ENCODE data around the gene AHDC1.
"Not testable (repeated sequence)": the region's sequence is repeated elsewhere in the genome, so short reads cannot be mapped to it uniquely, and the experiment has no call there.

AHDC1 gene

GRCh38 chr1:27562021-27562420, 41.9 kb downstream of the AHDC1 start:
- DNase-seq, result no peak

- DNase-seq, result no peak
Measured at GRCh38 chr1:27561124-27561899, 42.6 kb downstream of the AHDC1 start.

DNA sequence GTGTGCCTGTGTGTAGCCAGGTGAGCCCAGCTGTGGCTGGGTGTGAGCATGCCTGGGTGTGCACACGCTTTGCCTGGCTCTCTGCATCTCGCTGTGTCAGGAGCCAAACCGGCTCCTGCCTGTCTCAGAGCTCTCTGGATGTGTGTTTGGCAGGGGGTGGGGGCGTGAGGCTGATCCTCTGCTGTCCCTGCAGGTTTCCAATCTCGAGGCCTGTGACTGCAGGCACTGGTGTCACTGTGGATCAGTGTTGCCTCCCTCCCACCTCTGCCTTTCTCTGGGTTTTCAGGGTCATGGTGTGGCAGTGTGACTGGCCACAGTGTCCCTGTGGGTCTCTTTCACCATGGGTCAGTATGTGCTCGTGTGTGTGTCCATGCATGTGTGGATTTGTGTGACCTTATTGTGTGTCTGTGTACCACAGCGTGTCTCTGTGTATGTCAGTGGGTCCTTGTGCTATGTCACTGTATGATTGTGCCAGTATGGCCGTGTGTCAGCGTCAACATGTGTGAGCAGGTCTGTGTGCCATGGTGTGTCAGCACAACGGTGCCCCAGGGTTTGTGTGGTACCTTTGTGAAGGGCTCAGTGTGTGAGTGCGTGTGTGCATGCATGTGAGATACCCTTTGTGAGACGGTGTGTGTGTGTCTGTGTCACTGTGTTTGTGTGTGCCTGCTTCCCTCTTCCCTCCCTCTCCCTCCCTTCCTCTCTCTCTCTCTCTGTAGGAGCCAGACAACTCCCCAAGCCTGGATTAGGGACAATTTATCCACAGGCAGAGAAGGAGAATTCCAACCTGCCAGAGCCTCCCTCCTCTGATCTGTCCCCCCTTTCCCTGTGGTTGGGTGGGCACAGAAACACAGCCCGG, 43.4 kb downstream of the AHDC1 start:
- no peak for DNase-seq

DNA sequence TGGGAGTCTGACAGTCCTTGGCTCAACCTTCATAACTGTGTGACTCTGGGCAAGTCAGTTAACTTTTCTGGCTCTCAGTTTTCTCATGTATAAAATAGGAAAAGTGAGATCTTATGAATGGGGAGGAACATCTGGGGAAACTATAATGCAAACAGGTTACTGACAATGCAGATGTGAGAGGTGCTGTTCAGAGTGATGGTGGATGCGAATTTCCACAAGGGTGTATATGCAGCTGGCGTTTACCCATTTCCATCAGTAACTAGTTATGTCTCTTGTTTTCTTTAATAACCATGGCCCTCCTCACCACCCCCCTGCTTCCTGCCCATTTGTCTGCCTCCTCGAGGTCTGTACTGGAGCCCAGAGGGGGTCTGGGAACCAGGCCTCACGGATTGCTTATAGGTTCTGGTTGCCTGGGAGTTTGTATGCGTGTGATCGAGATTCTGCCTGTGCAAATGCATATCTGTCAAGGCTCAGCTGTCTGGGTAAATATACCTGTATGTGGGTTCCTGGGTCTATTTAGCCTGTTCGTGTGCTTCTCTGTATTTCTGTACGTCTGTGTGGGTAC, 44.4 kb downstream of the AHDC1 start:
- no peak for DNase-seq

GRCh38 chr1:27557596-27558340, 46.2 kb downstream of the AHDC1 start:
- DNase-seq, result no peak

- peak; percentile 37 for DNase-seq
Measured at GRCh38 chr1:27556781-27557595, 47.0 kb downstream of the AHDC1 start.

GRCh38 chr1:27556435-27556780, 47.5 kb downstream of the AHDC1 start:
- no peak for DNase-seq

DNA sequence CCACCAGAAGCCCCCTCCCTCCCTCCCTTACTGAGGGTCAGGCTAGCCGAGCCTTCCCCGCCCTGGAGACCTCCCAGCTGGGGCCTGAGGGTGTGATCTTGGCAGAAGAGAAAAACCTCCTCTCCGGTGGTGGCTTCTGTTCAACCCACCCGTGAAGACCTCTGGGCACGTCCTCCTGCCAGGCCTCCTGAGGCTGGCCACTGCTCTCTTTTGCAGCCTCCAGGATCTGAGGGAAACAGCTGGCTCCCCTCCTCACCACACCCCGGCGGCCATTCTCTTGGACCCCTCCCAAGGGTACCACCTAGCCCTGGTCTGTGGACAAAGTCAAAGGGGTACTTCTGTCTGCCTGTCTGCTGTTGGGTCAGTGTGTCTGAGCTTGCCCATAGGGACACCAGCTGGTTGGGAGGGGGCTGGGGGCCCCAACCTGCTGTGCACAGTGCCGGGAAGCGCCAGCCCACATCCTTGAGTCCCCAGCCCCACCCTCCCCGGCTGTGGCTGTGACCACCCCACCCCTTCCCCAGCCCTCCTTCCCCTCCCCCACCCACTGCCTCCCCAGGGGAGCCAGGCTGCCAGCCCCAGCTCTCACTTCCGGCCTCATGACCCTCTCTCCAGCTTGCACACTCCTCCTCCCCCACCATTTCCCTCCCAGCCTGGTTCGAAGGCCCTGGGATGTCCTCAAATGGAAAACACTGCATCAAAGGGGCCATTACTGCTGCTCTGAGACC, 48.1 kb downstream of the AHDC1 start:
- DNase-seq, result no peak

DNA sequence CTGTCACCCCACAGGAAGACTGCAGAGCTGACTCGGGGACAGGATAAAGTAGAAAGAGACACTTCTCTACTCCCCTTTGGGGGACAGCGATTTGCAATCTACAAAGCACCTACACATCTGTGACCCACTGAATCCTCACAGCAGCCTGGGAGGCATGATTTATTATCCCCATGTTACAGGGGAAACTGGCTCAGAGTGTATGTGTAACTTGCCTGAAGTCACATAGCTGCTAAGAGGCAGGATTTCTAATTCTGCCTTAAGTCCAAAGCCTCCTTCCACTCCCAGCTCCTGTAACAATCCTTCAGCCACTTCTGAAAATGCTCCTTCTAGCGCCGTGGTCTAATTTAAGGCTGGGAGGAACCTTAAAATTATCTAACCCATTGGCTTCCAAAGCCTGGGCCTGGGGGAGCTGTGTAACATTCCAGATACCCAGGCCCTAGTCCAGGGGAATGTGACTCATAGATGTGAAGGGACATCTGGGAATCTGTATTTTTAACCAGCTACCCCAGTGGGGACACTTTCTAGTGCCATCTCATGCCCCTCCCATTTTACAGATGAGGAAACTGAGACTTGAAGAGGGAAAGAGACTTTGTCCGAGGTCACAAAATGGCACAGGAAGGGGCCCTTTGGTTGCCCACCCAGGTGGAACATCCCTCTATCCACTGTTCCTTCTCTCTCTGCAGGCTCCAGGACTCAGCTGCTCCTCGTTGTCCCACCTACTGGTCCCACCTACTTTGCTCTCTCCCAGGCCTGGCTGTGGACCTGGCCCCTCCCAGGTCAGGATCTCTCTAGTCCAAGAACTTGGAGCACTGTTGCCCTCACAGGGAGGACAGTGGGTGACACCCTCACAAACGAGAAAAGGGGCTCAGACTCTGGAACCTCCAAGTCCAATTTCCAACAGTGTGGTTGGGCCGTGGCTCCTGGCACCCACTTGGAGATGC, 48.9 kb downstream of the AHDC1 start:
- no peak for DNase-seq

- DNase-seq, result no peak
Measured at GRCh38 chr1:27554293-27554692, 49.7 kb downstream of the AHDC1 start.

GRCh38 chr1:27553823-27554222, 50.1 kb downstream of the AHDC1 start:
- not testable (repeated sequence) for DNase-seq

GRCh38 chr1:27552911-27553420, 51.0 kb downstream of the AHDC1 start:
- DNase-seq, result no peak

GRCh38 chr1:27551953-27552312, 52.0 kb downstream of the AHDC1 start:
- no peak for DNase-seq

GRCh38 chr1:27551170-27551952, 52.6 kb downstream of the AHDC1 start:
- DNase-seq, result no peak

DNA sequence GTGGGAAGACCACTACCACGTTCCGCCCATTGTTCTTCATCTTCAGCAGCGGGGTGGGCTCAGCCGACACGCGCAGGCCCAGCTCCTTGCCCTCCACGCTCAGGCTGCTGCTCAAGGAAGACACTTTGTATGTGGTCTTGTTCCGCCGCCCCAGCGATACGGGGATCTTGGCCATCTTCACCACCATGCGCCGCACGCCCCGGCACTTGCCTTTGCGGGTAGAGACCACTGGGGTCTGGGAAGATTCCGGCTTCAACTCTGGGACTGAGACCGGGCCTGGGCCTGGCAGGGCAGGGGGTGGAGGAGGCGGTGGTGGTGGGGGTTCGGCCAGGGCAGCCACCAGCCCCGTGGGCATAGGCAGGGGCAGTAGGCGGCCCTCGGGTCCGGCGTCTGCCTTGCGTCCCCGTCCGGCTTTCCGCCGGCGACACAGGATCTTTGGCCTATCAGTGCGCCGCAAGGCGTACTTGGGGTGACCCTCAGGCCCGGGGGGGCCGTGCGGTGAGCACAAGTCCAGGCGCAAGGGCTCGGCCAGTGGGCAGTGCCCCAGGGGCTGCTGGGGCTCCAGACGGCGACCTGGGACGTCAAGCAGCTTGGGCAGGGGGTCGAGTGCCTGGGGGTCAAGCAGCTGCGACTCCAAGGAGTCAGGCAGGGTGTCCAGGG, 53.3 kb downstream of the AHDC1 start:
- DNase-seq, result no peak

- no peak for DNase-seq
Measured at GRCh38 chr1:27549807-27550408, 54.0 kb downstream of the AHDC1 start.

- no peak for DNase-seq
Measured at GRCh38 chr1:27548858-27549719, 54.9 kb downstream of the AHDC1 start.

All from NK-92 treated with Interleukin-12 subunit alpha and Interleukin-12 subunit beta, amount 100 ng/mL, for 24 hours (cell line).